Muscle layer of colon (tissue), 2 donors: ENCODE data around the gene CNTNAP2.

Experiments used
- H3K27ac ChIP-seq: one replicate; pipeline ENCODE4 v1.7.0; 2013; ENCODE audit warnings: low read depth, mild to moderate bottlenecking, low read length, moderate library complexity
- H3K27me3 ChIP-seq, 2 donors: one replicate each; pipeline ENCODE4 v1.7.0; 2013; ENCODE audit warnings: low read length in 2 of 2, mild to moderate bottlenecking in 2 of 2; ENCODE audit not compliant: insufficient read depth in 2 of 2, control insufficient read depth in 1 of 2
- H3K36me3 ChIP-seq: one replicate; pipeline ENCODE4 v1.7.0; 2013; ENCODE audit warnings: mild to moderate bottlenecking, low read length; ENCODE audit not compliant: insufficient read depth
- H3K4me1 ChIP-seq: one replicate; pipeline ENCODE4 v1.7.0; 2013; ENCODE audit warnings: mild to moderate bottlenecking, low read length; ENCODE audit not compliant: insufficient read depth
- H3K4me3 ChIP-seq, 2 donors: one replicate each; pipeline ENCODE4 v1.7.0; 2013; ENCODE audit warnings: low read length in 2 of 2, low read depth in 1 of 2, mild to moderate bottlenecking in 1 of 2, moderate library complexity in 1 of 2
- H3K9ac ChIP-seq: one replicate; pipeline ENCODE4 v1.7.0; 2013; ENCODE audit warnings: low read length
- H3K9me3 ChIP-seq: one replicate; pipeline ENCODE4 v1.7.0; 2013; ENCODE audit warnings: mild to moderate bottlenecking, low read length
- donor health status: abdominal sarcoma.
- donor health status: Adenocarcinoma of cecum.

CNTNAP2 gene

DNA sequence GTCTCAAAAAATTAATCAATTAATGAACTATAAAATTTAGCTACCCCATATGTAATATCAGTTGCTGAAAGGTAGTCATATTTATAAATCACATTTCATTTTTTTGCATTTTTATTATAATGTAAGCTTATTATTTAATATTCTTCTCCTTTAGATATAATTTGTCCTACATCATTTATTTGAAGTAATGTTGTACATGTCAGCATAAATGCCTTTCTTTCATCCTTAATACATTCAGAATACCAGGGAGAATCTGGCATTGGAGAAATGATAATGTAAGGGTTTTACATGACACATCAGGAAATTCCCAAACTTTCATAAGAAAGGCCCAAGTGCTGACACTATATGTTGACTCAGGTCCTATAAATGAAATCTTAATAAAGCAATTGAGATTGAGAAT is 742.1 kb downstream of the CNTNAP2 start:
- Histone ChIP-seq H3K4me3 (no peak overlapping the region), H3K4me1 (no peaks in the 10 kb centered on the region), H3K9me3 (no peaks in the 10 kb centered on the region), H3K27ac (no peak overlapping the region), H3K27me3 (no peaks in the 10 kb centered on the region), H3K36me3 (no peaks in the 10 kb centered on the region), H3K9ac (no peak overlapping the region)

DNA sequence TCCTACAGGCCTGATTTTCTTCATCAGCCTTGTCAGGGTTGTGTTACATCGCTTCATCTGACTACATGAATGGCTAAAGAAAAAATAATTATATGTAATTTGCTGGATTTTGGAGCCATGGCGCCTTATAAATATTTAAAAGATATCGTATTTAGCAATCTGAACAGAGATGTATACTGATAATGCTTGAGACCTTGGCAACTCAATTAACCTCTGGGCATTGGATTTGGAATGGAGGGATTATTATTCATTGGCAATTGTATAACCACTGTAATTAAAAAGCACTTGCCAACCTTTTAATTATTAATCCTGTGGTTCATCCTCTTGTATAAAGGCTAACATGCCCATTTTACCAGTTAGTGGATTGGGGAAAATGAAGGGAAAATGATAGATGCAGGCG is 745.1 kb downstream of the CNTNAP2 start:
- Histone ChIP-seq H3K4me1 (no peaks in the 10 kb centered on the region), H3K9ac (no peak overlapping the region), H3K4me3 (no peak overlapping the region), H3K27me3 (no peaks in the 10 kb centered on the region), H3K36me3 (no peaks in the 10 kb centered on the region), H3K27ac (no peak overlapping the region), H3K9me3 (no peaks in the 10 kb centered on the region)

DNA sequence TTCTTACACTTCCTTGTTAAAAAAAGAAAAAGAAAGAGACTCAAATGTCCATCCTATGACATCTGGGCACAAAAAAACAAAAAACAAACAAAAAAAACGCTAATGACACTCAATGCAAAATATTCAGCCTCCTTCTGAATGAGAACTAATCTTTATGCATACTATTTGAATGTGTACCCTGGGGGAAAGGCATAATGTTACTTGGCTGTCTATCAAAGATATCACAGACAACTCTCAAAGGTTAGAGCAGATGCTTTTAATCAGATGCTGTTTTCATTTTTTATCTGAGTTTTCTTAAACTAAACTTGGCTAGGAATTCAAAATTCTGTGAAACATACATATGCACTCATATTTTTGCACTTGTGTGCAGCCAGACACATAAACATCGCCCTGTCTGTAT is 745.8 kb downstream of the CNTNAP2 start:
- Histone ChIP-seq H3K4me3 (no peak overlapping the region), H3K36me3 (no peaks in the 10 kb centered on the region), H3K9ac (no peak overlapping the region), H3K4me1 (no peaks in the 10 kb centered on the region), H3K9me3 (no peaks in the 10 kb centered on the region), H3K27me3 (no peaks in the 10 kb centered on the region), H3K27ac (no peak overlapping the region)

DNA sequence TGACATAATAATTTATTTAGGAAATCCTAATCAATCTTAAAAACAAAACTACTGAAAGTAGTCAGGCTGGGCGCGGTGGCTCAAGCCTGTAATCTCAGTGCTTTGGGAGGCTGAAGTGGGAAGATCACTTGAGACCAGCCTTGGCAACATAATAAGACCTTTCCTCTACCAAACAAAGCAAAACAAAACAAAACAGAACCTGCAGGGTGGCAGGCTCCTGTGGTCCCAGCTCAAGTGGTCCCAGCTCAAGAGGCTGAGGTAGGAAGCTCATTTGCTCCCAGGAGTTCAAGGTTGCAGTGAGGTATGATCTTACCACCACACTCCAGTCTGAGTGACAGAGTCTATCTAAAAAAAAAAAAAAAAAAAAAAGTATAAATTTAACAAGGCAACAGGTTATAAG is 748.0 kb downstream of the CNTNAP2 start:
- H3K9ac ChIP-seq: no peak overlapping the region
- H3K27me3 ChIP-seq: no peaks in the 10 kb centered on the region
- no peak overlapping the region for H3K4me3 ChIP-seq
- no peaks in the 10 kb centered on the region for H3K36me3 ChIP-seq
- H3K9me3 ChIP-seq: no peaks in the 10 kb centered on the region
- H3K27ac ChIP-seq: no peak overlapping the region
- no peaks in the 10 kb centered on the region for H3K4me1 ChIP-seq

DNA sequence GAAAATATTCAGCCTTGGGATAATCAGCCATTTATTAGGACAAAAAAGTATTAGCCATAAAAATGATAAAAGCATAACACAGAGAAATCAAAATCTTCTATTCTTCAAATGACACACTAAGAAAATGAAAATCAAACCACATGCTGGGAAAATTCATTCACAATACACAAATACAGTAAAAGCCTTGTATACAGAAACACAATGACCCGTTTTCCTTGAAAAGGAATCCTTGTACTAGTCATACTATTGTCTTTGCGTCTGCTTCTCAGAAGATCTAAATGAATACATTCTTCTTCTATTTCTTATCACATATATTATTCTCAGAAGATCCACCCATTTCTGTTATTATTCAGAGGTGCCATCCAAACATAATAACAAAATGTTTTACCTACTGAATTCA is 749.1 kb downstream of the CNTNAP2 start:
- no peak overlapping the region for H3K27ac ChIP-seq
- H3K9me3 ChIP-seq: no peaks in the 10 kb centered on the region
- no peaks in the 10 kb centered on the region for H3K27me3 ChIP-seq
- no peak overlapping the region for H3K9ac ChIP-seq
- no peaks in the 10 kb centered on the region for H3K4me1 ChIP-seq
- no peaks in the 10 kb centered on the region for H3K36me3 ChIP-seq
- no peak overlapping the region for H3K4me3 ChIP-seq

DNA sequence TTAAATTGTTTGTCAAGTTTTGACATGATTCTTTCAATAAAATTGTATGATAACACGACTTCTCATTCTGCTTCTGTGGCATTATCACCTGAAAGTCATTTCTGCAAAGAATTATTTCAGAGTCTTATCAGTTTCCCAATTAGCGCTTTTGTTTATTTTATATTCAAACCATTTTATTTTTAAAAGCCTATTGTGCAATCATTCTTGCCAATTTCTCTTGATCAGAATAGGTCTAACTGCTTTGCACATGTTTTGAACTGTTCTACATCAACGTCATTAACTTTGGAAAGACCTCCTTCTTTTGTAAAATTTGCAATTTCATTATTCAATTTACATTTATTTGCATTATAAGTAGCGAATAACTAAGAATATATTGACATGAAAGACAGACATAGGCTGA is 758.1 kb downstream of the CNTNAP2 start:
- no peak overlapping the region for H3K4me3 ChIP-seq
- no peaks in the 10 kb centered on the region for H3K36me3 ChIP-seq
- H3K9ac ChIP-seq: no peak overlapping the region
- no peak overlapping the region for H3K27ac ChIP-seq
- no peaks in the 10 kb centered on the region for H3K27me3 ChIP-seq
- no peaks in the 10 kb centered on the region for H3K9me3 ChIP-seq
- no peaks in the 10 kb centered on the region for H3K4me1 ChIP-seq

DNA sequence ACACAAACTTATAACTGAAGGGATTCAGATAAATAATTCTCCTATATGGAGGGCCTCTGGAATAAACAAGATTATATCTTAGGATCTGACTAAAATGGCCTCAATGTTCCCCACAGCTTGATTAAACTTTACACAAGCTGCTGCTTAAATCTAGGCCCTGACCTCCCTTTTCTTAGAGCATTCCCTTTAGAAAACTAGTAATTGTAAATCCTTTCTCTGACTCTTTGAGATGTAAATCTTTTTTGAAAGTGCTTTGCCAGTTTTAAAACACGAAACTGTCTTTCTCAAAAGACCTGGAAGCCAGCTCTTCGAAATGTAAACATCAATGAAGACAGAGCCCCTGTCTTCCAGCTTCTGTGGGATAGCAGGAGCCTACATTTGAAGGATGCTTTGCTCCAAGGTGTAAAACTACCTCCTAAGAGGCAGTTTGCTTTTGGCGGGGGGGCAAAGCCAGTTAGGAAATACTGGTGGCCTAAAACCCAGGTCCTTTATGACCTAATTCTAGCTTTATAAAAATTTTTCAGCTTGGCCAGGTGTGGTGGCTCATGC is 758.7 kb downstream of the CNTNAP2 start:
- H3K9me3 ChIP-seq: no peaks in the 10 kb centered on the region
- H3K4me3 ChIP-seq: no peak overlapping the region

DNA sequence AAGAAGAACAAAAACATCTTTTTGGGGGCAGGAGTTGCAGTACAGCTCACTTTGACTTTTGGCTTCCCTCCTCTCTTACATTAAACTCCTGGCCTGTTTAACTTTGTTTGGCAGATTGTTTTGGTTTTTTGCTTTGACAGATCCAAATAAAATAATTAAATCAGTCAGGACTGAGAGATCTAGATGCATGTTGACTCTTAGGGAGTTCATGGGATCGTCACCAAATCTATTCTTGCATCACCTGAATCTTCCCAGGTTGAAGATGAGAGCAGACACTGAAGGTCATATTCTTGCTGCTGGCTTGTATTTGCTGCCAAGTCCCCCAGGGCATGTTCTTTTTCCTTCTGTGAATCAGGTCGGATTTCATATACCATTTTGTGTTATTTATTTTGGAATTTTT is 759.4 kb downstream of the CNTNAP2 start:
- Histone ChIP-seq H3K36me3 (no peaks in the 10 kb centered on the region), H3K4me1 (no peaks in the 10 kb centered on the region), H3K27ac (no peak overlapping the region), H3K27me3 (no peaks in the 10 kb centered on the region), H3K9ac (no peak overlapping the region), H3K4me3 (no peak overlapping the region), H3K9me3 (no peaks in the 10 kb centered on the region)

More for the DNA sequence above, 758.7 kb downstream of the CNTNAP2 start:
- no peaks in the 10 kb centered on the region for H3K36me3 ChIP-seq
- no peaks in the 10 kb centered on the region for H3K4me1 ChIP-seq
- H3K27me3 ChIP-seq: no peaks in the 10 kb centered on the region
- no peak overlapping the region for H3K27ac ChIP-seq
- H3K9ac ChIP-seq: no peak overlapping the region

DNA sequence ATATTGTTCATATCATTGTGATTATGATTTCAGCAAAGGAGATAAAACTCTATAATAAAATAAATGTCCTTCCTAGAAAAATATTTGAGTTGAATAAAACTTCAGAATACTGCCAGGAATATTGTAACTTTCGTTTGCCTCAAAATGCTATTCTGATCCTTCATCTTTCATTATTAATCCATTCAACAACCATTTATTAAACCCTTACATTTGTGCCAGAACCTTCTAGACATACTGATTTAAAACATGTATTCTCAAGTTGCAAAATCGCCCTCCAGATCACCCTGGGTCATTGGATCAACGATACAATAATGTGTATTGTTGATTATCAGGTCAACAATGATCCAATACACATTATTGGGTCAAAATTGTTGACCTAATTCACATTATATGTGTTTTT is 759.8 kb downstream of the CNTNAP2 start:
- Histone ChIP-seq H3K4me3 (no peak overlapping the region), H3K27ac (no peak overlapping the region), H3K9me3 (no peaks in the 10 kb centered on the region), H3K36me3 (no peaks in the 10 kb centered on the region), H3K4me1 (no peaks in the 10 kb centered on the region), H3K9ac (no peak overlapping the region), H3K27me3 (no peaks in the 10 kb centered on the region)

DNA sequence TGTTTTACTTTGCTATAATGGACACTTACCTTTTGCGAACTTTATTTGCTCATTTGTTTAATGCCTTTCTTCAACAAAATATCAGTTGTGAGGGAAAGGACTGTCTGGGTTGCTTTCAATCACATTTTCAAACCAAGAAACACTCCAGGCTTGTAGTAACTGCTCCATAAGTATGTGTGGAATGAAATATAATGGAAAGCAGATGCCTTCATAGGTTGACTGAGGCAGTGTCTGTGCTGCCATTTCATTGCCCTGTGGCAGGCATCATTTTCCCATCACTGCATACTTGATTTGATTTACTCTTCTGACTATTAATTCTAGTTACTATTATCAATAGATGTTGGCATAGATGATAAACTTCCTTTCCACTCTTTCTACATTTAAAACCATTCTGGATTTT is 762.3 kb downstream of the CNTNAP2 start:
- no peaks in the 10 kb centered on the region for H3K4me1 ChIP-seq
- no peaks in the 10 kb centered on the region for H3K36me3 ChIP-seq
- no peak overlapping the region for H3K27ac ChIP-seq
- no peaks in the 10 kb centered on the region for H3K27me3 ChIP-seq
- no peaks in the 10 kb centered on the region for H3K9me3 ChIP-seq
- H3K4me3 ChIP-seq: no peak overlapping the region
- H3K9ac ChIP-seq: no peak overlapping the region

DNA sequence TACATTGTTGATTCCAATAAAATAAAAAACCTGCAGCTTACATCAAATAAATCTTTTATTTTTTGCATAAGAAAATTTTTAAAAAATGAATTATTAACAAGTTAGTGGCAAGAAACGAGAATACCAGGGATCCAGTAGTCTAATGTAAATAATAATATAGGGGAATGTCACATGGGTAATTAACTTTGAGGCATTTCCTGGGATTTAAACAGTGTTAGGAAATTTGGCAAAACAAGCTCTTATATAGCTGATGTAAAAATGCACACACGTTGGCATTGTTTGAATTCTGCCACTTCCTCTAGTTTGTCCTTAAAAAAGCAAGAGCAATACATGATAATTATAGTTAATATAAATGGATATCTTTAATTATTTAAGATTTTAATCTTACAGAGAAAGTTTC is 768.6 kb downstream of the CNTNAP2 start:
- Histone ChIP-seq H3K27me3 (no peaks in the 10 kb centered on the region), H3K36me3 (no peaks in the 10 kb centered on the region), H3K9me3 (no peaks in the 10 kb centered on the region), H3K4me1 (no peaks in the 10 kb centered on the region), H3K27ac (no peak overlapping the region), H3K4me3 (no peak overlapping the region), H3K9ac (no peak overlapping the region)

DNA sequence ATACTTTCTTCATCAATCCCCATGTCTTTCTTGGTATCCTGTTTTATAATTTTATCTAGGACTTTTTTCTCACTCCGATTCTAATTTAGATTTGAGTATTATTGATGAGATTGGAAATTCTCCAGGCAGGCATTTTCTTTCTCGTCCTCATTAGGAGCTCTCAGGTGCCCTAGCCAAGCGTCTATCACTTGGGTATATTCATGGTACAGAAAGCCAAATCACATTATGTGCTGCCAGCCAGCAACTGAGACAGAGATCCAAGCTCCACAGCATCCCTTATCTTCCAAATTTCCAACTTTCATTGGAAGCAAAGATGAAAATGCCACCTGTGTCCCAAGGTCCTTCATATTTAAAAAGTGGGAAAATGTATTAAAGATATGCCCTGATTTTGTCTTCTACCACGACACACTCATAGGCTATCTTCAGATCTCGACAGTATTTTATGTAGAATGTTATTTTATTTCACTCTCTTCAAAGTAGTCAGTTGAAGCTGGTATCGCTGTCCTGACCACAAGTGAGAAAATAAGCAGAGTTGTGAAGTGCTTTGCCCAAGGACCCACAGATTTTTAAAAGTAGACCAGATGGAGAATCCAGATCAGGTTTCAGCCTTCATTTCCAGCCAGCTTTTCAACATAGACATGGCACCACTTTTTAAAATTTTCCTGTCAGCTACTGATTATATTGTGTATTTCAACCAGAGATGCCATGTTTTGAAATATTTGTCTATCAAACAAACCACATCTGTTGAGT is 773.4 kb downstream of the CNTNAP2 start:
- Histone ChIP-seq H3K9ac (no peak overlapping the region), H3K27me3 (no peaks in the 10 kb centered on the region), H3K36me3 (no peaks in the 10 kb centered on the region), H3K4me3 (no peak overlapping the region), H3K4me1 (no peaks in the 10 kb centered on the region), H3K9me3 (no peaks in the 10 kb centered on the region), H3K27ac (no peak overlapping the region)
